ENCODE results near the gene TMEM121.
A peak's percentile ranks its signal among the peaks of the same experiment; 100 is the strongest.

Gene TMEM121

DNA sequence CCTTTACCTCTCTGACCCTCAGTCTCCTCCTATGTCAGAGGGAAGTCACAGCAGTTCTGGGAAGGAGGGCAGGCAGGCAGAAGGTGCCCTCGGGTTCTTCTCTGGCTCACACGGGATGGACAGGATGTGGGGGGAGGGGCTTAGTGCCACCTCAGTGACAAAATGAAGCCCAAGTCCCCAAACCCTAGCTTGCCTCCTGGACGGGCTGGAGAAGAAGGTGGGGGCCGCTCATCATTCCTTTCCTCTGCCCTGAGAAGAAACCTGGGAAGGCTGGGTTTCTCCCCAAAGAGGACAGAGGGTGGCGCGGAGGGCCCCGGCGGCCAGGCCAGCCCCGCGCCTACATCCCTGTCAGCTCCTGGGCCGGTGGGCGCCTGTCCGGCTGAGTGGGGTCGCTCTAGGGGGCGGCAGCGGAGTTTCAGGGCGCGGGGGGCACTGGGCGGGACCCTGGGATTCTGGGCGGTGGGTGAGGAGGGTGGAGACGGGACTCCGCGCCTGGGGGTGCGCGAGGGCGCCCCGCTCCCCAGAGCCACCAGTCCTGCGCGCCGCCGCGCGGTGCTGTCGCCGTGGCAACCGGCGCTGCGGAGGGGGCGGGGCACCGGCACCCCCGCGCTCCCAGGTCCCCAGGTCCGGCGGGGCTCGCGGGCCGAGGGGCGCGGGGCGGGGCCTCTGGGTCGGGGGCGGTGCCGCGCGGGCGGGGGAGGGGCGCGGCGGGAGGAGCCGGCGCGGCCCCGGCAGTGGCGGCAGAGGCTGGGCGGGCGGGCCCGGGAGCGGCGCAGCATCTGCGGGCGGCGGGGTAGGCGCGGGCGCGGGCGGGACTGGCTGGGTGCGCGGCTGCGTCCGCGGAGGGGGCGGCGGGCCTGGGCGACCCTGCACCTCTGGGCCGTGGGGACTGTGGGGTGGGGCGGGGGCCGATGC lies at the start of gene TMEM121:
Gene TMEM121 (plus strand): TSS at position 723 of the 915 bp plus-strand sequence. CDS start 2,252 bp downstream, outside the sequence.
- DNase-seq: no peak

DNA sequence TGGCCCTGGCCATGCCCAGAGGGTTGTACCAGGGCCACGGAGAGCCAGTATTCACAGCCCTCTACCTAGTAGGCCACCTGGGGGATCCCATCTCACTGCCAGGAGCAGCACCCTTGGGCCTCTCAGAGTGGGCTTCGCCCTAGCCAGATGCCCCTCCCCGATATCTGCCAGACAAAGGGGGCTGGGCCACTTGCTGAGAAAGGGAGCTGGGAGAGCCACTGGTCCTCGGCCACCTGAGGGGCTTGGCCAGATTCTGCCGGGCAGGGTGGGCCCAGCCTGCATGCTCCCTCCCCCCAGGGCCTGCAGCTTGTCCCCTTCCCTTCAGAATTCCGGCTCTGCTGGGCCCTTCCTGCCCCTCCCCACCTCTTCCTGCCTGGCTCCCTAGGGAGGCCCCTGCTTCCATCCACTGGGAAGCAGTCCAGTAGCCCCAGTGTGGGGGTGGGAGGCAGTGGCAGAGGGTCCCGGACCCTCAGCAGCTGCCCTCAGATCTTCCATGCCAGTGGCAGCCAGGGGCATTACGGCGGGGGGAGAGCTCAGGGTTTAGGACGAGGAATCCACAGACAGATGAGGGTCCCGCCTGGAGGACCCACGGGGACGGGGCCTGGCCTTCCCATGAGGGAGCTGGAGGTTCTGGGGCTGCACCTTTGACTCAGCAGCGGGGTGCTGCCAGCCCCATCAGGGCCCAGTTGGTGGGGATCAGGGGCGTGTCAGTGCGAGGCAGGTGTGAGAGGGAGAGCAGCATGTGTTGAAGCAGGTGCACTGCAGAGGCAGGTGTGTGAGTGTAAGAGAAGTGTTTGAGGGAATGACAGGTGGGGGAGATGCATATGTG lies 49.3 kb upstream of the TMEM121 start:
- no peak for DNase-seq

DNA sequence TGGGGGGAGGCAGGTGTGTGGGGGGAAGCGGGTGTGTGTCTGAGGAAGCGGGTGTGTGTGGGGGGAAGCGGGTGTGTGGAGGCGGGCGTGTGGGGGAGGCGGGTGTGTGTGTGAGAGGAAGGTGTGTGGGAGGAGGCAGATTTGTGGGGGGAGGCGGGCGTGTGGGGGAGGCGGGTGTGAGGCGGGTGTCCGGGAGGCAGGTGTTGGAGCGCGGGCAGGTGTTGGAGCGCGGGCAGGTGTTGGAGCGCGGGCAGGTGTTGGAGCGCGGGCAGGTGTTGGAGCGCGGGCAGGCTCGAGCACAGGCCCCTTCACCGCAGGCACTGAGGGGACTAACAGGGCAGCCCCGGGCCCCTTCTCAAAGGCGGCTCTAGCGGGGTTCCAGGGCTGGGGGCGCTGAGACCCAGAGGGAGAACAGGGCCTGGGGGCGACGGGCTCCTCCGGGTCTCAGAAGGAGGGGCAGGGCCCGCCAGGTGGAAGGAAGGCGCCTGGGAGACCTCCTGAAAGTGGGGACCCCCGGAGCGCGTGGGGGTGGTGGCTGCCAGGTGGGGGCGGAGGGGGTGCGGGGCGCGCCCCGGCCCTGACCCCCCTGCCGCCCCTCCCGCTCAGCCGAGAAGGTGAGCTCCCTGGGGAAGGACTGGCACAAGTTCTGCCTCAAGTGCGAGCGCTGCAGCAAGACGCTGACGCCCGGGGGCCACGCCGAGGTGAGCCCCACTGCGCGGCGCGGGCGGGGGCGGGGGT lies 48.6 kb upstream of the TMEM121 start:
- DNase-seq: no peak

DNA sequence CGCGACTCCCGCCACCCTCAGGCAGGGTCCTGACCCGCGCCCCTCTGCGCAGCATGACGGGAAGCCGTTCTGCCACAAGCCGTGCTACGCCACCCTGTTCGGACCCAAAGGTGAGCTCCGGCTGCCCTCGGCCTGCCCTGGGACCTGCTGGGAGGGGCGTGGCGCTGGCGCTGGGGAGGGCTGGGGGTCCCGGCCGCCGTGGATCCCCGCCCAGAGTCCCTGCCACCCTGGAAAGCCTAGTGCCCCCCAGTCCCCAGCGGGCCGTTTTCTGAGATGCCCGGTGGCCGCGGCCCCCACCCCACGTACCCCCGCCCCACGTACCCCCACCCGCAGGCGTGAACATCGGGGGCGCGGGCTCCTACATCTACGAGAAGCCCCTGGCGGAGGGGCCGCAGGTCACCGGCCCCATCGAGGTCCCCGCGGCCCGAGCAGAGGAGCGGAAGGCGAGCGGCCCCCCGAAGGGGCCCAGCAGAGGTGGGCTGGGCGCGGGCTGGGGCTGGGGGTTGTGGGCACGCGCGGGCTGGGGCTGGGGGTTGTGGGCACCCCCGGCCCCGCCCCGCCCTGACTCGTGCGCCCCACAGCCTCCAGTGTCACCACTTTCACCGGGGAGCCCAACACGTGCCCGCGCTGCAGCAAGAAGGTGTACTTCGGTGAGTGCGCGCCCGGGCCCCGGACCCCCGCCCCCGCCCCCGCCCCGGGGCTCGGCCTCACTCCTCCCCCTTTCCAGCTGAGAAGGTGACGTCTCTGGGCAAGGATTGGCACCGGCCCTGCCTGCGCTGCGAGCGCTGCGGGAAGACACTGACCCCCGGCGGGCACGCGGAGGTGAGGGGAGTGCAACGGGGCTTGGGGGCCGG lies 47.8 kb upstream of the TMEM121 start:
- no peak for DNase-seq

DNA sequence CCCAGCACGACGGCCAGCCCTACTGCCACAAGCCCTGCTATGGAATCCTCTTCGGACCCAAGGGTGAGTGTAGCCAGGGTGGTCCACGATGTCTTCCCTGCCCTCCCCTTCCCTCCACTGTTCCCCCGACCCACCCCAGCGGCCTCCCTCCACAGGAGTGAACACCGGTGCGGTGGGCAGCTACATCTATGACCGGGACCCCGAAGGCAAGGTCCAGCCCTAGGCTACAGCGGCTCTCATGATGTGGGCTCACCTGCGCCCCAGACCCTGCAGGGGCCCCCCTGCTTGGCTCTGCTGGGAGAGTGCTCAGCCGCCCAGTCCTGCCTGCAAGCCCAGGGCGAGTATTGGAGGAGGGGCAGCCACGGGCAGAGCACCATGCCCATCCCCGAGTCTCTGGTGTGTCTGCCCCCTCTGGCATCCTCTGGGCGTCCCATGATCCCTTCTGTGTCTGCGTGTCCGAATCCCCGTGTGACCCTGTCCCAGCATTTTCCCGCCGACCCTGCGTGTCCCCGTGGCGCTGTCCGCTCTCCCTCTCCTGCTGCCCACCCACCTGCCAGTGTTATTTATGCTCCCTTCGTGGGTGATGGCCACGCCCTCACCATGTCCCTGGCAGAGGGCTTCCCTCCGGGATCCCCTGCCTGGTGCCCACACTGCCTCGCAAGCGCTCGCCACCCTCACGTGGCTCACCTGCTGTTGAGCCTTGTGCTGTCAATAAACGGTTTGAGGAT lies 46.8 kb upstream of the TMEM121 start:
- no peak for DNase-seq

DNA sequence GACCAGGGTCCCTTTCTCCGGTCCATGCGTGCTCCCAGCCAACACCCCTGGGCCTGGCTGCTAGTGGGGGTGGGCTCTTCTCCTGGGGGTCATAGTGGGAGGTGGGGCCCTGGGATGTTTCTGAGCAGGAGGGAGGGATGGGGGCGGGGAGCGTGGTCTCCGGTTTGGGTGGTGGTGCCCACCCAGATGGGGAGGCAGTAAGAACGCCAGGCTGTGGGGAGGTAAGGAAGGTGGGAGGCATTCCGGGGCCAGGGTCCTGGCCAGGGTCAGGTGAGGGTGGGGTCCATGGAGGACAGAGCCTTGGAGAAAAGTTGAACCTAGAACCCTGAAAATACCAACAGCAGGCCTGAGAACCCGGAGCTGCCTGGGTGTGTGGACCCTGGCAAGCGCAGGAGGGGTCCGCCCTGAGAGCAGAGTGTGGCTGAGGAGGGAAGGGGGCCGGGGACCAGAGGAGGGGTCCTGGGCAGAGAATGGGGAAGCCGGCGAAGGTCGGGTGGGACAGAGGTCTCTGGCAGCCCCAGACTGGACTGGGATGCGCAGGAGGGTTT lies 46.1 kb upstream of the TMEM121 start:
- DNase-seq: no peak

DNA sequence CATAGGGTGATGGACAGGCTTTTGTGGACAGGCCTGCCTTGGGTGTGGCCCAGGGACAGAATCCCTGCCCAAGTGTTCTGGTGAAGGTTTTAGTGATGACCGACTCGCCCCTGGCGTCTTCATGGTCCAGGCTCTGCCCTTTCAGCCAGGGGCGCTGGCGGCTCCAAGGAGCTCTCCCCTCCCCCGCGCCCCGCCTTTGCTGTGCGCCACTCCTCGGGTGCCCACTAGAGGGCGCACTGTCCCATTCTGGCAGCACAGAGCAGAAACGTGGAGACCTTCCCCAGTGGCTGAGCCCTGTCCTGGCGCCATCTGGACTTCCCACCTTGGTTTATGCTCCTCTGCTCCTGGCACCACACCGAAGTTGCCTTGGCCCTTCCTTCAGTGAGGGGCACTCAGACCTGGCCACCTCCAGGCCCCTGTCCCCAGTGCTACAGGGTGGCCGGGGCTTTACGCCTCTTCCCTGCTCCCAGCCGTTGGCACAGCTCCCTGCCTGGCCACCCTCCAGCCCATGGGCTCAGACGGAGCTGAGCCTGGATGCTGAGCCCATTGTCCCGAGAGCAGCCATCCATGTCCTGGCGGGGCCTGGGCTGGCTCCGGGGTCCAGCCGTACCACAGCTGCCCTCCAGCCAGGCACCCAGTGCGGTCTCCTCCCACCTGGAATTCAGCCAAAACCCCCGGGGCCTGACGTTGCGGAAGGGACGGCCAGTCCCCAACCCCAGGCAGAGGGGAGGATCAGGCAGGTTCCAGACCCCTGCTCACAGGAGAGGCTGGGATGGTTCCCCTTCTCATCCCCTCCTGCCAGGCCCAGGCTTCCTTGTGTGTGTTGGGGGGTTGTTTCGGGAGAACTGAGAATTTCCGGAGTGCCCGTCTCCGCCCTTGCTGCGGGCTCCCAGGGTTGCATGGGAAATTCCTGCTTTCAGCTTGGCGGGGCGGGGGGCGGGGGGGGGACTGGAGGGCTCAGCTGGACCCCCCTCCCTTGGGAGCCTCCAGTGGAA lies 45.3 kb upstream of the TMEM121 start:
- DNase-seq: peak; percentile 73

DNA sequence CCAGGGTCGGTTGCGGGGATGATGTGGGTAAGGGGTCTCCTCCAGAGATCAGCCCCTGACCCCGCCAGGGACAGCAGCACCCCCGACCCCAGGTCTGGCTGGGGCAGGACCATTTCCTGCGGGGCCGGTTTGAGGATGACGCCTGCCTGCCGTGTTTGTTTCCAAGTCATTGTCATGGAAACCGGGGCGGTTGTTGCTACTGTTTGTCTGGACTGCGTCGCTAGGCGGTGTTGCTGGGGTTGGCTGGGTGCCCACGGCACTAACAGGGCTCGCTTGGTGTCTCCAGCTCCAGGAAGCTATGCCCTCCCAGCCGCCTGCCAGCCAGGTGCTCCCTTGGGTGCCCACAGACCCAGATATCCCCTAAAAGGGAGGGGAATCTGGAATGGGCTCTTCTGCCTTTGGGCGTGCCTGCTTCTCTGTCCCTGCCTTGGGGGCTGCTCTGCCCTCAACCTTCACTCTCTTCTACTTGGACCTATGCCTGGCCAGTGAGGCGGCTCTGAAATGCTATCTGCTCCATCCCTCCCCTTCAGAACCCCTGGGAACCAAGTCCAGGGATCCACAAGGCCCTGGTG lies 44.4 kb upstream of the TMEM121 start:
- peak; percentile 66 for DNase-seq

DNA sequence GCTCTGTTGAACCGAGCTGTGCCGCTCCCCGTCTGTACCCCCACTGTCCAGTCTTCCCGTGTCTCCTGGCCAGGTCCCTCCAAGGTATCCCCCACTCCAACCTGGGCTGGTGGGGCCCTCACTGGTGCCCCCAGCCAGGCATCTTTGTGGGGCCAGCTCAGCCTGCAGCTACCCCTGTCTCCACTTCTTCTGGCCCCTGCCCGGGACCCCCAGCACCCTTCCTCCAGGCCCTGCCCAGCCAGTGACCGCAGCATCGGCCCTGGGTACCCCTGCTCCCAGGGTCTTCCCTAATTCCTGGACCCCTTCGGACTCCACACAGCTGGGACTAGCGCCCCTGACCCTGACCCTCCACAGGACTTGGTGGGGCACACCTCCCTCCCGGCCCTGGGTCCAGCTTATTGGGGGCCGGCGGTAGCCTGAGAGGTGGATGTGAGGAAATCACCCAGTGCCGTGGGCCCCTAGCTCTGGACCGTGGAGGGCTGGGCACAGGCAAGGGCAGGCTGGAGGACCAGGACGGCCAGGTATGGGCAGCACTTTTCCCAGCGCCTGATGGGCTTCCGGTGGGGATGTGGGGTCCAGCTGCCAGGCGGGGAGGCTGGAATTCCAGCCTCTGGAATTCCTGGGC lies 43.8 kb upstream of the TMEM121 start:
- DNase-seq: no peak

DNA sequence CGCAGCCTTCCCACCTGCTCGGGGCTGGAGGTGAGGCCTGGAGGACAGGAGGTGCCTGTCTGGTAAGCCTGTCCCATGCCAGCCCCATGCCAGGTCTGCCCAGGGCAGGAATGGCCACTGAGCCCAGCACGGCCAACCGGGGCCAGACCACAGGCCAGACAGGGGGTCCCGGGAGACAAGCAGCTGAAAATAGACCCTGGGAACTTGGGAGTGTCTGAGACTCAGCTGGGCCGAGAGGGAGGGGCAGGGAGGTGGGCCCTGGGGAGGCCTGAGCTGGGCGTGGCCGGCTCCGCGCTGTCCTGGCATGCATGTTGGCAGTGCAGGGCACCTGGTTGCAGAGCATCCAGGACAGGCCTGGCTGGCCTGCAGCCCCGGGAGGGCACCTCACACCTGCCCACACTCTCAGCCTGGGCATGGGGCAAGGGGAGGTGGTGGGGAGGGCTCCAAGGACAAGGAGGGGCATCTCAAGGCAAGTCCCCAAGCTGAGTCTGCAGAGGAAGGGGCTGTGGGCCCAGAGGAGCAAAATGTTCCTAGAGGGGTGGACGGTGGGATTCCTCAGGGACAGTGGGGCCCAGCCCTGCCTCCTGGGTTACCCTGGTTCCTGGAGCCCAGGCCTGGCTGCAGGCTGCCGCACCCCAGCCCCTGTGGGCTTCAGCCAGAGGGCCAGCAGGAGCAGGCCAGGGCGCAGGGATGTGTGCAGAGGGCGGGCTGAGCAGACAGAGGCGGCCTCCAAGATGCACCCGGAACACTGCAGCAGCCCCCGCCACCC lies 42.9 kb upstream of the TMEM121 start:
- no peak for DNase-seq

DNA sequence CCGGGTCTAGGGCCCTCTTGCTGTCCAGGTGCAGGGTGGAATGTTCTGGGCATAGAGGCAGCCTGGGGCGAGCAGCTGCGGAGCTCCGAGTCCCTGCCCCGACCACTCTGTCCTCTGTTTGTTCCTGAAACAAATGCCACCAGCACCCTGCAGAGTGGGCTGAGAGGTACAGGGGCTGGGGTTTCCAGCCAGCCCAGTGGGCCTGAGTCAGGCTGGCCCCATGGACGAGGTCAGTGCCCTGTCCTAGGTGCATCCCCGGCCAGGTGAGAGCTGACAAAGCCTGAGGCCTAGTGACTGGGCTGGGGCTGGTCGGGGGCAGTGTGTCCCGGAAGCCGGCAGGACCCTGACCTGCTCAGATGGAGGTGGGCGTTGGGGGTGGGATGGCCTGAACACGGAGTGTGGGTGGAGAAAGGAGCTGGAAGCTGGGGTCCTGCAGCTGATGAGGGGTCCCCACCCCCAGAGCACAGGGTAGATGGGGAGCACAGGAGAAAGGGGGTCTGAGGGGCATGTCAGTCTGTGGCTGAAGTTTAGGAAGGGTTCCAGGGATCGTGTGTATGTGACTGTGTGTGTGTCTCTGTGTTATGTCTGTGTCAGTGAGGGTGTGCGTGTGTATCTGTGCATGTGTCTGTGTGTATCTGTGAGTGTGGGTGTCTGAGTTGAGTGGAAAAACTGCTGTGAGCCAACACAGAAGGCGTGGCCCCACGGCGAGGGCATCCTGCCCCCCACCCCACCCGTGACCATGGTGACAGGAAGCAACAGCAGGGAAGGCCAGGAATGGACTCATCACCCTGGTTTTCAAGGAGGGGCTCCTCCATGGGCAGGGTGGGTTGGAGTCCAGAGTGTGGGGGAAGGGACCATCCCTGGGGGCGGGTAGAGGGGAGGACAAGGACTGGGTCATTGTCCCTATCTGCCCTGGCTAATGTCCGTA lies 42.0 kb upstream of the TMEM121 start:
- no peak for DNase-seq

DNA sequence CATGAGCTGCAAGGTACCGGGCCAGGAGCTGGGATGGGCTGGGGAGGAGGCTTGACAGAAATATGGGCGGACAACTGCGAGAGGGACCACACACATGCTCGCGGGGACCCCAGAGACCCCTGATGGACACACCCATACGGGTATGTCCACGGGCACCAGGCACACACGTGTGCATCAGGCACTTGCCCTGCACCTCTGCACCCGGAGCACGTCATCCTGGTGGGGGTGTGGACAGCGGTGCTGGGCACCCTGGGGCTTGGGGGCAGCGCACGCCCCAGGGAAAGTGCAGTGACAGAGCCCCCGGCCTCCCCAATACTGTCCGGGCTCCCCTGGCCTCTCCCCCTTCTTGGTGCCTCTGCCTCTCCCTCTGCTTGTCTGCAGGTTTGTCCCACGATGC lies 41.4 kb upstream of the TMEM121 start:
- no peak for DNase-seq

DNA sequence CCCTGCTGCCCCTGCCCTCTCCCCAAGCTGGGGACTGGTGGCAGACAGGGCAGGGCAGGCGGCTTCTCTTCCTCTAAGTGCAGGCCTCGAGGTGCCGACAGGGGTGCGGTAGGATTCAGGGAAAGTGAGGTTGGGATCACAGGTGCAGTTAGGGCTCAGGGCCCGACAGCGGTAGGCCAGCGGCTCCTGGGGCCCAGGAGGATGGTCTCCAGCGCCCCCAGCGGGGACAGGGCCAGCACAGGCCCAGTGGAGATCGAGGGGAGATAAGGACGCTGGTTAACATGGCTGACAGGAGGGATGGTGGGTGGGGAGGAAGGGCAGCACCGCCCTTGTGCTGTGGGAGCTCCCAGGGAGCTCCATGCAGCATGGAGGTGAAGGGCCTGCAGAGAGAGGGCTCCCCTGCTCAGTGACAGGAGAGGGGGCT lies 40.6 kb upstream of the TMEM121 start:
- DNase-seq: no peak

DNA sequence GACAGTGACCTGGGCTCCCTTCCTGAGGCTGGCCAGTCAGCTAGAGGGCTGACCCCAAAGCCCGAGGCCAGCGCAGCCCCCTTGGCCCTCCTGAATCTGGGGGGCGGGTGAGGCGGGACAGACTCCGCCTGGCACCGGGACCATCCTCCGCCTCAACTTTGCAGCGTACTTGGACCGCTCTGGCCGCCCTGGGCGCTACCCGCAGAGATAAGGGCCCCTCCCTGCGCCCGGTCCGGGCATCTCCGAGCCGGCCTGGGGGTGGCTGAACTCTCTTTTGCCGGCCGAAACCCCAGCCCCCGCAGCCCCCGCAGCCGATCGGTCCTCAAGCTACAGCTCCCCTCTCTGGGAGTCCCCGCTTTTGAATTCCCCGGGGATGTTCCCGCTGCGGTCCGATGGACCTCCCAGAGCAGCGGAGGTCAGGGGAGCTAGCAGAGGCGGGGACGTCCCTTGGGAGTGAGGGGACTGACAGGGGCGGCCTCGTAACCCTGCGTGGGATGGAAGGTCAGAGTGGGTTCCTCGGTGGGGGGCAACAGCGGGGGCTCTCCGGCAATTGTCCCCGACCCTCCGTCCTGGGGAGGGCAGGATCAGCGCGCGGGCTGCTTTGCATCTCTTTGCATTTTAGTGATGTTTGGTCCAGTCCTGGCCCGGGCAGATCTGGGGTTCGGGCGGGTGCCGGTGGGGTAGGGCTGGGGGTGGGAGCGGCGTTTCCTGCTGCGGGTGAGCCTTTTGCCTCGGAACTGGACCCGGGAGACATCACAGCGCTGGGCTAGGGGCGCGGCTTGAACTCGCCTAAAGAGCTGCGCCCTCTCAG lies 40.0 kb upstream of the TMEM121 start, which contains the start of gene CRIP1:
Gene CRIP1 (plus strand): TSS at position 724 of the 811 bp plus-strand sequence. CDS start 374 bp downstream, outside the sequence.
- DNase-seq: no peak

DNA sequence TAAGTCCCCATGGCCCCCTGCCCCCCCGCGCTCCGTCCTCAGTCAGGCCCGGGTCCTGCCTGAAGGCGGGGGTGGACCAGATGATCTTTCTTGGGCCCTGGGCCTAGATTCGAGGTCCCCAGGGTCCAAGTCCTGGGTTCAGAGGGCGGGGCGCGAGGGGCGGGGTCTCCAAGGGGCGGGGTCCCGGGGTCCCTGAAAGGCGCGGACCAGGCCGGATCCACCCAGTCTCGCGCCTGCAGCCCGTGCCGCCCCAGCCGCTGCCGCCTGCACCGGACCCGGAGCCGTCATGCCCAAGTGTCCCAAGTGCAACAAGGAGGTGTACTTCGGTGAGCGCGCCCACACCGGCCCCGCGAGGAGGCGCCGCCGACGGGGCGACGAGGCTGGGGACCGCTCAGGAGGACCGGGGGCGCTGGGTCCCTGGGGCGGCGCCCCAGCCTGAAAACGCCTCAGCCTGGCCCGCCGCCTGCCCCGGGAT lies 39.4 kb upstream of the TMEM121 start:
- no peak for DNase-seq
